IMR-90 (cell line): ENCODE results near the gene DRD4. TPM values are rescaled to one million over a fixed set of nuclear protein-coding genes. Genes with fewer than 3 reads are reported as not detected.

Experiments used
- ATAC-seq: fragments of 200-7000 bp; cut with Tn5 transposase; 2 replicates; pipeline ENCODE4 v1.9.1; 2020; ENCODE audit warnings: low read depth, mild to moderate bottlenecking, moderate library complexity
- BruUV-seq: library from RNA; stranded (reverse); fragments of 400-500 nt; replicated peaks from 2 replicates; lab custom pipeline; 2021; lab: Mats Ljungman, UMichigan
- CTCF ChIA-PET: fragments of 300-600 bp; formaldehyde crosslinking; extraction: SDS; loops from one replicate; lab custom pipeline; 2021; ENCODE audit warnings: antibody characterized with exemption; lab: Yijun Ruan, JAX
- POLR2A ChIA-PET: fragments of 300-600 bp; sonication (Branson Sonifier 250); formaldehyde crosslinking; loops from one replicate; lab custom pipeline; 2022; ENCODE audit warnings: antibody characterized with exemption; ENCODE audit not compliant: unreplicated experiment; lab: Charles Lee
- DNase-seq: peaks from one replicate; pipeline ENCODE4 v3.0.0; 2013
- H2AFZ ChIP-seq: replicated peaks from 2 replicates; pipeline ENCODE3; 2013; ENCODE audit warnings: low read length, mild to moderate bottlenecking; ENCODE audit not compliant: poor library complexity
- H2AK5ac ChIP-seq: 2 replicates; pipeline ENCODE4 v1.6.1; 2013; ENCODE audit warnings: low read depth, low read length, inconsistent platforms
- H2AK9ac ChIP-seq: replicated peaks from 2 replicates; pipeline ENCODE3; 2013; ENCODE audit warnings: mild to moderate bottlenecking, low read depth, low read length, moderate library complexity; ENCODE audit not compliant: poor library complexity
- H2BK120ac ChIP-seq: 2 replicates; pipeline ENCODE4 v1.6.1; 2013; ENCODE audit warnings: low read depth, low read length, inconsistent platforms
- H2BK15ac ChIP-seq: 3 replicates; pipeline ENCODE4 v1.6.1; 2013; ENCODE audit warnings: low read depth, low read length, inconsistent platforms
- H2BK20ac ChIP-seq: 2 replicates; pipeline ENCODE4 v1.6.1; 2013; ENCODE audit warnings: low read depth, mild to moderate bottlenecking, inconsistent platforms, low read length, moderate library complexity
- H2BK5ac ChIP-seq: 2 replicates; pipeline ENCODE4 v1.6.1; 2013; ENCODE audit warnings: mild to moderate bottlenecking, low read depth, low read length, inconsistent platforms; ENCODE audit not compliant: poor library complexity, severe bottlenecking
- H3K14ac ChIP-seq: replicated peaks from 2 replicates; pipeline ENCODE4 v1.6.1; 2013; ENCODE audit warnings: low read depth, low read length, inconsistent platforms
- H3K18ac ChIP-seq: 2 replicates; pipeline ENCODE4 v1.6.1; 2013; ENCODE audit warnings: low read depth, low read length, control low read depth
- H3K23ac ChIP-seq: 2 replicates; pipeline ENCODE4 v1.6.1; 2013; ENCODE audit warnings: low read depth, low read length, inconsistent platforms
- H3K27ac ChIP-seq: 2 replicates; pipeline ENCODE4 v1.5.1; 2013; ENCODE audit warnings: mild to moderate bottlenecking, control low read depth, low read length; ENCODE audit not compliant: insufficient read depth
- H3K27me3 ChIP-seq: 2 replicates; pipeline ENCODE4 v1.6.1; 2013; ENCODE audit warnings: low read length; ENCODE audit not compliant: control insufficient read depth, insufficient read depth
- H3K36me3 ChIP-seq: 2 replicates; pipeline ENCODE4 v1.6.1; 2013; ENCODE audit warnings: low read length, mixed read lengths; ENCODE audit not compliant: control insufficient read depth, insufficient read depth
- H3K4ac ChIP-seq: 2 replicates; pipeline ENCODE4 v1.6.1; 2013; ENCODE audit warnings: low read depth, low read length, inconsistent platforms
- H3K4me1 ChIP-seq: 2 replicates; pipeline ENCODE4 v1.6.1; 2013; ENCODE audit warnings: low read length, mixed read lengths; ENCODE audit not compliant: control insufficient read depth, insufficient read depth
- H3K4me2 ChIP-seq: 2 replicates; pipeline ENCODE4 v1.6.1; 2013; ENCODE audit warnings: low read depth, mild to moderate bottlenecking, control low read depth, low read length, moderate library complexity
- H3K4me3 ChIP-seq: 2 replicates; pipeline ENCODE4 v1.5.1; 2013; ENCODE audit warnings: low read depth, mild to moderate bottlenecking, control low read depth, low read length, moderate library complexity; ENCODE audit not compliant: insufficient read depth
- H3K56ac ChIP-seq: 2 replicates; pipeline ENCODE4 v1.6.1; 2013; ENCODE audit warnings: low read length, inconsistent platforms; ENCODE audit not compliant: insufficient read depth; ENCODE audit errors: extremely low read depth
- H3K79me1 ChIP-seq, 2 experiments: 2 replicates each; pipeline ENCODE4 v1.6.1; 2013; ENCODE audit warnings: low read length in 2 of 2, inconsistent platforms in 1 of 2, low read depth in 1 of 2
- H3K9ac ChIP-seq: 2 replicates; pipeline ENCODE4 v1.6.1; 2013; ENCODE audit warnings: low read depth, low read length, control low read depth
- H3K9me1 ChIP-seq: 2 replicates; pipeline ENCODE4 v1.6.1; 2013; ENCODE audit warnings: low read length, inconsistent platforms; ENCODE audit not compliant: insufficient read depth
- H3K9me3 ChIP-seq: 2 replicates; pipeline ENCODE4 v1.6.1; 2013; ENCODE audit warnings: low read length; ENCODE audit not compliant: control insufficient read depth, insufficient read depth
- H4K20me1 ChIP-seq: 2 replicates; pipeline ENCODE4 v1.6.1; 2013; ENCODE audit warnings: low read length, inconsistent platforms; ENCODE audit not compliant: insufficient read depth
- H4K5ac ChIP-seq: 2 replicates; pipeline ENCODE4 v1.6.1; 2013; ENCODE audit warnings: mild to moderate bottlenecking, low read depth, low read length, control low read depth
- H4K8ac ChIP-seq, 2 experiments: 2 replicates each; pipeline ENCODE4 v1.6.1; 2013; ENCODE audit warnings: low read depth in 2 of 2, low read length in 2 of 2, control low read depth in 1 of 2, inconsistent platforms in 1 of 2
- H4K91ac ChIP-seq: 2 replicates; pipeline ENCODE4 v1.6.1; 2013; ENCODE audit warnings: low read depth, low read length, inconsistent platforms; ENCODE audit not compliant: insufficient read depth
- CHD1 ChIP-seq: IDR thresholded peaks from 2 replicates; pipeline ENCODE4 v1.6.1; 2012; ENCODE audit warnings: low read depth, low read length, improper control_type of control experiment
- MAFK ChIP-seq: IDR thresholded peaks from 2 replicates; pipeline ENCODE4 v1.6.1; 2012; ENCODE audit warnings: low read depth, low read length, improper control_type of control experiment
- POLR2A ChIP-seq: IDR thresholded peaks from 2 replicates; pipeline ENCODE4 v1.6.1; 2012; ENCODE audit warnings: mild to moderate bottlenecking, low read depth, low read length
- WGBS, 2 experiments: methylation state at CpG; one replicate each; pipeline versions ENCODE4 v1.1.5 to v1.1.7; 2013; ENCODE audit warnings: missing lambda C conversion rate in 2 of 2; ENCODE audit not compliant: insufficient read length in 1 of 2; ENCODE audit errors: extremely low coverage in 2 of 2; 5-methylcytosine and 5-hydroxymethylcytosine counted together
- dilution Hi-C: fragments of 300-500 bp; cut with HindIII; formaldehyde crosslinking; loops from one replicate; pipeline ENCODE4 v1.14.3; 2018; ENCODE audit warnings: low sequenced_read_pairs; ENCODE audit not compliant: unreplicated experiment
- in situ Hi-C: fragments of 300-500 bp; cut with MboI; formaldehyde crosslinking; loops from 3 replicates; pipeline ENCODE4 v1.14.3; 2019; ENCODE audit warnings: low sequenced_read_pairs, inconsistent platforms, mixed read lengths
- intact Hi-C: fragments of 100-400 bp; cut with micrococcal nuclease; formaldehyde crosslinking; loops from 2 replicates; pipeline ENCODE4 v1.10.0; 2022
- polyA plus RNA-seq, 3 experiments: library from polyadenylated mRNA; depleted of rRNA; stranded (reverse); fragments of >200 nt; gene quantifications; 2 replicates each; pipeline ENCODE4 v1.2.3, GENCODE V29; 2012; ENCODE audit warnings: low replicate concordance in 1 of 3
- total RNA-seq: library from RNA; depleted of rRNA; stranded (reverse); fragments of >200 nt; gene quantifications from 2 replicates; pipeline ENCODE4 v1.2.3, GENCODE V29; 2012
- TF ChIP-seq, protein P1 (sequence below): conservative IDR thresholded peaks from 2 replicates; pipeline ENCODE4 v1.5.1; 2012; ENCODE audit warnings: mild to moderate bottlenecking, low read depth, low read length, improper control_type of control experiment

Gene DRD4
- total and polyA plus RNA-seq, 2 of the 4 experiments (the other 2 are of a cell fraction), result not detected

DNA sequence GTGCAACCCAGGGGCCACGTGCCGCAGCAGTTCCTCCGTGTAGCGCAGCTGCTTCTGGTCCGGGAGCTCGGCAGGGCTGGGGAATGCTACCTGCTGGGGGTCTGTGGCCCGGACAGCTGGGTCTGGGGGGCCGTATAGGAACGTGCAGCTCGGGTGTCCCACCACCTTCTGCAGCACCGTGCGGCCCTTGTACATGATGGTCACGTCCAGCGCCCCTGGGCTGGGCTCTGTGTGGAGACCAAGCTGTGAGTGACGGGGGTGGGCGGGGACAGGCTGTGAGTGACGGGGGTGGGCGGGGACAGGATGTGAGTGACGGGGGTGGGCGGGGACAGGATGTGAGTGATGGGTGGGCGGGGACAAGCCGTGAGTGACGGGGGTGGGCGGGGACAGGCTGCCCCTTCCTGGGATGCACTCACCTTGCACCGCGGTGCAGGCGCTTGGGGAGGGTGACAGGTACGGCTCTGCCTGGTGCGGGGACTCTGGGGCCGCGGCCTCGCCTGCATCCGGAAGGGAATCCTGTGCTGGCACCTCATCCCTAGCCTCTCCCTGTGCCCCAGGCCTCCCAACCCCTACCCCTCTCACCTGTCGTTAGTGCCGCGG is 23.6 kb upstream of the DRD4 start:
- Histone ChIP-seq H3K27me3 (no peaks in the 10 kb centered on the region), H3K27ac (no peak overlapping the region), H3K4me3 (no peak overlapping the region), H3K18ac (no peak overlapping the region), H2BK20ac (no peak overlapping the region), H3K14ac (no peak overlapping the region), H3K23ac (no peak overlapping the region), H3K36me3 (peaks cover 53% of the 10 kb centered on the region), H3K4ac (no peak overlapping the region), H4K8ac (no peak overlapping the region), H3K56ac (no peak overlapping the region), H2BK5ac (no peak overlapping the region), H2BK15ac (no peak overlapping the region), H4K91ac (no peak overlapping the region), H3K4me2 (no peak overlapping the region), H3K9me1 (no peaks in the 10 kb centered on the region), H2AK9ac (no peak overlapping the region), H2AK5ac (no peak overlapping the region), H2AFZ (no peak overlapping the region), H4K5ac (no peak overlapping the region), H3K79me1 (peaks cover 2 to 33% of the 10 kb centered on the region in 2 experiments; a peak in 3 of 4 replicates), H3K4me1 (peaks cover 4% of the 10 kb centered on the region; the same call in 1 of the 2 replicates), H2BK120ac (no peak overlapping the region), H3K9ac (no peak overlapping the region), H3K9me3 (no peaks in the 10 kb centered on the region), H4K20me1 (peaks cover 39% of the 10 kb centered on the region)
- DNase-seq, result no peak
- intact Hi-C loops (no loop called here), dilution Hi-C loops (no loop called here), in situ Hi-C loops (no loop called here)
- CTCF ChIA-PET, result no interaction called here
- ATAC-seq, result no peak
- TF ChIP-seq, protein P1, sequence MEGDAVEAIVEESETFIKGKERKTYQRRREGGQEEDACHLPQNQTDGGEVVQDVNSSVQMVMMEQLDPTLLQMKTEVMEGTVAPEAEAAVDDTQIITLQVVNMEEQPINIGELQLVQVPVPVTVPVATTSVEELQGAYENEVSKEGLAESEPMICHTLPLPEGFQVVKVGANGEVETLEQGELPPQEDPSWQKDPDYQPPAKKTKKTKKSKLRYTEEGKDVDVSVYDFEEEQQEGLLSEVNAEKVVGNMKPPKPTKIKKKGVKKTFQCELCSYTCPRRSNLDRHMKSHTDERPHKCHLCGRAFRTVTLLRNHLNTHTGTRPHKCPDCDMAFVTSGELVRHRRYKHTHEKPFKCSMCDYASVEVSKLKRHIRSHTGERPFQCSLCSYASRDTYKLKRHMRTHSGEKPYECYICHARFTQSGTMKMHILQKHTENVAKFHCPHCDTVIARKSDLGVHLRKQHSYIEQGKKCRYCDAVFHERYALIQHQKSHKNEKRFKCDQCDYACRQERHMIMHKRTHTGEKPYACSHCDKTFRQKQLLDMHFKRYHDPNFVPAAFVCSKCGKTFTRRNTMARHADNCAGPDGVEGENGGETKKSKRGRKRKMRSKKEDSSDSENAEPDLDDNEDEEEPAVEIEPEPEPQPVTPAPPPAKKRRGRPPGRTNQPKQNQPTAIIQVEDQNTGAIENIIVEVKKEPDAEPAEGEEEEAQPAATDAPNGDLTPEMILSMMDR, result no peak
- TF ChIP-seq MAFK (no peak), POLR2A (no peak), CHD1 (no peak)
- BruUV-seq, result no TSS peak
- POLR2A ChIA-PET, result no interaction called here
- WGBS, 2 experiments, result 100% methylated on average over 3 of the region's 36 CpGs; no CpG with 5 or more reads in 1 of the 2 experiments
